PC-9 (cell line): ENCODE results near the gene MORN2. TPM values are rescaled to one million over a fixed set of nuclear protein-coding genes. Genes with fewer than 3 reads are reported as not detected.

Experiments
- BruUV-seq: library from RNA; stranded (reverse); fragments of 400-500 nt; replicated peaks from 2 replicates; lab custom pipeline; 2021; lab: Mats Ljungman, UMichigan
- CTCF ChIA-PET: fragments of 300-600 bp; sonication (Branson Sonifier 250); formaldehyde crosslinking; loops from one replicate; lab custom pipeline; 2022; ENCODE audit warnings: antibody characterized with exemption; lab: Charles Lee
- POLR2A ChIA-PET: fragments of 300-600 bp; sonication (Branson Sonifier 250); formaldehyde crosslinking; loops from one replicate; lab custom pipeline; 2022; ENCODE audit warnings: antibody characterized with exemption; ENCODE audit not compliant: unreplicated experiment; lab: Charles Lee
- DNase-seq, 2 experiments: peaks; one replicate each; pipeline versions ENCODE4 v3.0.0 to v3.0.0-alpha.2; 2015 to 2022; ENCODE audit warnings: mixed read lengths in 1 of 2
- H2AFZ ChIP-seq: fragments of 200-600 bp; sonication (generic); 2 replicates; pipeline ENCODE4 v1.8.1; 2017; ENCODE audit warnings: antibody characterized with exemption
- H3F3A ChIP-seq: fragments of 200-600 bp; sonication (generic); 2 replicates; pipeline ENCODE4 v1.8.1; 2017; ENCODE audit warnings: antibody characterized with exemption, mild to moderate bottlenecking, low read depth; ENCODE audit not compliant: insufficient read depth
- H3K27ac ChIP-seq: fragments of 200-600 bp; sonication (generic); 2 replicates; pipeline ENCODE4 v1.6.1; 2016; ENCODE audit warnings: mixed run types
- H3K27me3 ChIP-seq: fragments of 200-600 bp; sonication (generic); 2 replicates; pipeline ENCODE4 v1.6.1; 2016; ENCODE audit warnings: low read depth, mixed run types; ENCODE audit not compliant: insufficient read depth
- H3K36me3 ChIP-seq: fragments of 200-600 bp; sonication (generic); 2 replicates; pipeline ENCODE4 v1.6.1; 2016; ENCODE audit warnings: low read depth, mixed run types
- H3K4me1 ChIP-seq: fragments of 200-600 bp; sonication (generic); replicated peaks from 2 replicates; pipeline ENCODE4 v1.6.1; 2016; ENCODE audit warnings: mixed run types; ENCODE audit not compliant: insufficient read depth
- H3K4me2 ChIP-seq: fragments of 200-600 bp; sonication (generic); 2 replicates; pipeline ENCODE4 v1.6.1; 2017; ENCODE audit warnings: mixed run types
- H3K4me3 ChIP-seq: fragments of 200-600 bp; sonication (generic); 2 replicates; pipeline ENCODE4 v1.6.1; 2016; ENCODE audit warnings: mixed run types
- H3K79me2 ChIP-seq: fragments of 200-600 bp; sonication (generic); 2 replicates; pipeline ENCODE4 v1.6.1; 2017; ENCODE audit warnings: low read depth, mixed run types
- H3K9me2 ChIP-seq: fragments of 200-600 bp; sonication (generic); 2 replicates; pipeline ENCODE4 v1.8.1; 2017; ENCODE audit warnings: mild to moderate bottlenecking; ENCODE audit not compliant: insufficient read depth
- H3K9me3 ChIP-seq: fragments of 200-600 bp; sonication (generic); 2 replicates; pipeline ENCODE4 v1.8.1; 2016; ENCODE audit warnings: low read depth; ENCODE audit not compliant: insufficient read depth
- H4K20me1 ChIP-seq: fragments of 200-600 bp; sonication (generic); 2 replicates; pipeline ENCODE4 v1.8.1; 2017; ENCODE audit not compliant: insufficient read depth
- EZH2 ChIP-seq: fragments of 200-600 bp; sonication (generic); IDR thresholded peaks from 2 replicates; pipeline ENCODE4 v1.8.0; 2017; ENCODE audit warnings: antibody characterized with exemption, low read depth
- intact Hi-C: fragments of 100-400 bp; cut with micrococcal nuclease; formaldehyde crosslinking; loops from one replicate; pipeline ENCODE4 v1.10.0; 2022; ENCODE audit not compliant: unreplicated experiment
- total RNA-seq: library from RNA; stranded (reverse); gene quantifications from 2 replicates; pipeline ENCODE4 v1.2.3, GENCODE V29; 2021
- TF ChIP-seq, protein P1 (sequence below): fragments of 200-600 bp; sonication (generic); conservative IDR thresholded peaks from 2 replicates; pipeline ENCODE4 v1.6.1; 2017; ENCODE audit warnings: mixed run types, antibody characterized with exemption, mild to moderate bottlenecking, moderate library complexity

Gene MORN2
- total RNA-seq, 1 experiment from 2014 or later: 22.9 TPM

DNA sequence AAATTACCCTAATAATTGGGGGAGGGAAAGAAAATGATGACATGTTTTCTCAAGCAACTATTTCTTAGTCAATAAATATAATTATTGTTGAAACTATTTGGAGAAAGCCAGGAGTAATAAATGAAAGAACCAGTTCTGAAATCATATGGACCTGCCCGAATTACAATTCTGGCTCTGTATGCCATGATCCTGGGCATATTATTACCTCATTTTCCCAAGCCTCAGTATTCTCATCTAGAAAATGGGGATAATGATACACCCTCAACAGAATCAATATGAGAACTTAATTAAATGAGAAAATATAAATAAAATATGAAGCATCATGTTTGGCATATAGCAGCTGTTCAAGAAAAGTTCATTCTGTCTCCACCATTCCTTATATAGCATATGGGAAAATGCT is 36.8 kb downstream of the MORN2 start:
- POLR2A ChIA-PET: interaction anchor here (0.7 kb wide), 1 partner anchor 404 kb away, joined by 3 read pairs; no protein-coding TSS in a partner anchor
- no peak overlapping the region for H3K4me2 ChIP-seq
- no peaks in the 10 kb centered on the region for H3K36me3 ChIP-seq
- no peak overlapping the region for H3K27ac ChIP-seq
- H2AFZ ChIP-seq: no peak overlapping the region
- no peaks in the 10 kb centered on the region for H3F3A ChIP-seq
- intact Hi-C loops: no loop called here
- no TSS peak for BruUV-seq
- no peak for DNase-seq
- no peaks in the 10 kb centered on the region for H3K79me2 ChIP-seq
- no peaks in the 10 kb centered on the region for H3K9me3 ChIP-seq
- no peaks in the 10 kb centered on the region for H3K4me1 ChIP-seq
- no peaks in the 10 kb centered on the region for H4K20me1 ChIP-seq
- no peaks in the 10 kb centered on the region for H3K27me3 ChIP-seq
- no peak for TF ChIP-seq EZH2
- TF ChIP-seq, protein P1, sequence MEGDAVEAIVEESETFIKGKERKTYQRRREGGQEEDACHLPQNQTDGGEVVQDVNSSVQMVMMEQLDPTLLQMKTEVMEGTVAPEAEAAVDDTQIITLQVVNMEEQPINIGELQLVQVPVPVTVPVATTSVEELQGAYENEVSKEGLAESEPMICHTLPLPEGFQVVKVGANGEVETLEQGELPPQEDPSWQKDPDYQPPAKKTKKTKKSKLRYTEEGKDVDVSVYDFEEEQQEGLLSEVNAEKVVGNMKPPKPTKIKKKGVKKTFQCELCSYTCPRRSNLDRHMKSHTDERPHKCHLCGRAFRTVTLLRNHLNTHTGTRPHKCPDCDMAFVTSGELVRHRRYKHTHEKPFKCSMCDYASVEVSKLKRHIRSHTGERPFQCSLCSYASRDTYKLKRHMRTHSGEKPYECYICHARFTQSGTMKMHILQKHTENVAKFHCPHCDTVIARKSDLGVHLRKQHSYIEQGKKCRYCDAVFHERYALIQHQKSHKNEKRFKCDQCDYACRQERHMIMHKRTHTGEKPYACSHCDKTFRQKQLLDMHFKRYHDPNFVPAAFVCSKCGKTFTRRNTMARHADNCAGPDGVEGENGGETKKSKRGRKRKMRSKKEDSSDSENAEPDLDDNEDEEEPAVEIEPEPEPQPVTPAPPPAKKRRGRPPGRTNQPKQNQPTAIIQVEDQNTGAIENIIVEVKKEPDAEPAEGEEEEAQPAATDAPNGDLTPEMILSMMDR: no peak
- CTCF ChIA-PET: interaction anchor here (0.7 kb wide), 1 partner anchor 302 kb away, joined by 7 read pairs; no protein-coding TSS in a partner anchor
- no peaks in the 10 kb centered on the region for H3K9me2 ChIP-seq
- no peak overlapping the region for H3K4me3 ChIP-seq

DNA sequence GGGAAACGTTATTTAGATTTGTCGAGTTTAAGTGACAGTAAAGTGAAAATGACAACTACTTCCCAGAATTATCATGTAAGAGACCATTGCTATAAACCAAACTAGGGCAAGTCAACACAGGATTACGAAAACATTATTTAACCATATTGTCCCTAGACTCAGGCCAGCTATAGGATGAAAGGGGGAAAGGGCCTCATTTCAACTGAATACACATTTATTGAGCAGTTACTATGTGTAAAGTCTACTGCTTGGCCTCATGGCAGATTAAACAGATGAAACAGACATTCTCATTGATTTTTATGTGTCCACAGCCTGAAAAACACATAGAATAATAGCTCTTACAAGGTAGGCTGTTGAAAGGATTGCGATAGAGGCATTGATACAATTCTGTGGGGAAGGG is 46.6 kb downstream of the MORN2 start:
- TF ChIP-seq, protein P1: no peak
- TF ChIP-seq EZH2: no peak
- no peaks in the 10 kb centered on the region for H3K36me3 ChIP-seq
- no peak overlapping the region for H2AFZ ChIP-seq
- H4K20me1 ChIP-seq: no peaks in the 10 kb centered on the region
- H3K9me2 ChIP-seq: no peaks in the 10 kb centered on the region
- intact Hi-C loops: no loop called here
- CTCF ChIA-PET: no interaction called here
- DNase-seq: no peak
- no peak overlapping the region for H3K27ac ChIP-seq
- H3K4me1 ChIP-seq: no peaks in the 10 kb centered on the region
- no peaks in the 10 kb centered on the region for H3K9me3 ChIP-seq
- H3K79me2 ChIP-seq: no peaks in the 10 kb centered on the region
- no peak overlapping the region for H3K4me3 ChIP-seq
- BruUV-seq: no TSS peak
- POLR2A ChIA-PET: no interaction called here
- H3K27me3 ChIP-seq: no peaks in the 10 kb centered on the region
- no peaks in the 10 kb centered on the region for H3F3A ChIP-seq
- no peak overlapping the region for H3K4me2 ChIP-seq

DNA sequence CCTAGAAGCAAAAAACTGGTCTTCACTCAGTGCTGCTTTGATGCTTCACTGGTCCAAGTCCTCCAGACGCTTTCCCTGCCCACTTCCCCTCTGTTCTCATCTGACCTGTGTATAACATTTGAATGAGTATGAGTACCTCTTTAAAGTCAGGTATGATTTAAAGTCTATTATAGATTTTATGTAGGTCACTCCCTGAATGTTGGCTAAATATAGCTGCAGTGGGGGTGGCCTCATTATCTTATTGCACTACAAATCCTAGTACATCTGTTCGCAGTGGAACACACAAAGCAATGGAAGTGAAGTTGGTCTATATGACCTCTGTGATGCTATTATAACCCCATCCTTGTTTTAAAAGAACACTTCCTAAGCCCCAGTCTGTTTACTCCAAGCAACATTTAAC is 47.1 kb downstream of the MORN2 start:
- H3K27me3 ChIP-seq: no peaks in the 10 kb centered on the region
- H3K4me2 ChIP-seq: no peak overlapping the region
- POLR2A ChIA-PET: no interaction called here

More for the DNA sequence above, 47.1 kb downstream of the MORN2 start:
- Histone ChIP-seq H3K27ac (no peak overlapping the region), H3K4me1 (no peaks in the 10 kb centered on the region), H3K36me3 (no peaks in the 10 kb centered on the region), H2AFZ (no peak overlapping the region), H3K9me2 (no peaks in the 10 kb centered on the region), H3K4me3 (no peak overlapping the region), H3F3A (no peaks in the 10 kb centered on the region), H4K20me1 (no peaks in the 10 kb centered on the region), H3K79me2 (no peaks in the 10 kb centered on the region), H3K9me3 (no peaks in the 10 kb centered on the region)
- no TSS peak for BruUV-seq
- no peak for TF ChIP-seq EZH2
- TF ChIP-seq, protein P1: no peak
- CTCF ChIA-PET: no interaction called here
- intact Hi-C loops: no loop called here
- DNase-seq: no peak
